PFSK-1 (cell line): Measurements from ENCODE around the gene BTAF1. TPM values are rescaled to one million over a fixed set of nuclear protein-coding genes. Genes with fewer than 3 reads are reported as not detected.

Experiments
- FOXP2 ChIP-seq: optimal IDR thresholded peaks from 2 replicates; pipeline ENCODE3; 2011; ENCODE audit warnings: borderline replicate concordance, control low read depth, inconsistent platforms; ENCODE audit not compliant: insufficient read depth; ENCODE audit errors: extremely low read length, extremely low read depth
- POLR2AphosphoS5 ChIP-seq: IDR thresholded peaks from 2 replicates; pipeline ENCODE4 v1.6.1; 2012; ENCODE audit warnings: low read depth, mild to moderate bottlenecking, control low read depth, low read length, moderate library complexity
- REST ChIP-seq, 2 experiments: IDR thresholded peaks; 2 replicates each; pipeline versions ENCODE4 v1.6.1 to v1.8.0; 2011 to 2012; ENCODE audit warnings: low read depth in 2 of 2, low read length in 2 of 2, control low read depth in 1 of 2, inconsistent platforms in 1 of 2, mild to moderate bottlenecking in 1 of 2, moderate library complexity in 1 of 2; ENCODE audit not compliant: insufficient read depth in 1 of 2
- SIN3A ChIP-seq: IDR thresholded peaks from 2 replicates; pipeline ENCODE4 v1.6.1; 2012; ENCODE audit warnings: mild to moderate bottlenecking, low read length, moderate library complexity, borderline replicate concordance; ENCODE audit not compliant: insufficient read depth
- TAF1 ChIP-seq: IDR thresholded peaks from 2 replicates; pipeline ENCODE4 v1.6.1; 2012; ENCODE audit warnings: low read length, control low read depth, borderline replicate concordance; ENCODE audit not compliant: insufficient read depth
- polyA plus RNA-seq: library from polyadenylated mRNA; unstranded; fragments of >200 nt; gene quantifications from one replicate; pipeline ENCODE4 v1.2.1, GENCODE V29; 2012; ENCODE audit warnings: low read depth, missing spikeins; ENCODE audit not compliant: insufficient read length

Gene BTAF1
- polyA plus RNA-seq, result 12.3 TPM

GRCh38 chr10:91923371-91924211 is at the start of gene BTAF1:
Gene BTAF1 (plus strand): TSS chr10:91923770. CDS start chr10:91924077, 307 bp downstream.
- TF ChIP-seq SIN3A (no peak; the same call in 1 of the 2 replicates), POLR2AphosphoS5 (peak; percentile 97), FOXP2 (peak; percentile 89), TAF1 (peak; percentile 90), REST (IDR thresholded peaks at IDR 0.05; ENCODE audit: insufficient read depth in 1 of 2, low read depth in 2 of 2, low read length in 2 of 2) (0 out of 4 replicates have a peak, but pooled peaks of 1 of the 2 experiments have one; percentile 12)

GRCh38 chr10:91875156-91875555 is 48.4 kb upstream of the BTAF1 start:
- no peak for TF ChIP-seq TAF1
- no peak for TF ChIP-seq FOXP2
- TF ChIP-seq POLR2AphosphoS5, result no peak
- TF ChIP-seq SIN3A, result no peak
- TF ChIP-seq REST (IDR thresholded peaks at IDR 0.05; ENCODE audit: insufficient read depth in 1 of 2, low read depth in 2 of 2, low read length in 2 of 2), result no peak

GRCh38 chr10:91875779-91876178 is 47.8 kb upstream of the BTAF1 start:
- TF ChIP-seq POLR2AphosphoS5, result no peak
- no peak for TF ChIP-seq REST (IDR thresholded peaks at IDR 0.05; ENCODE audit: insufficient read depth in 1 of 2, low read depth in 2 of 2, low read length in 2 of 2)
- TF ChIP-seq TAF1, result no peak
- no peak for TF ChIP-seq SIN3A
- no peak for TF ChIP-seq FOXP2

- no peak for TF ChIP-seq REST (IDR thresholded peaks at IDR 0.05; ENCODE audit: insufficient read depth in 1 of 2, low read depth in 2 of 2, low read length in 2 of 2)
- no peak for TF ChIP-seq SIN3A
- no peak for TF ChIP-seq FOXP2
- no peak for TF ChIP-seq POLR2AphosphoS5
- no peak for TF ChIP-seq TAF1
Measured at GRCh38 chr10:91879515-91880170, 43.9 kb upstream of the BTAF1 start.
